ENCODE results near the gene HLA-DMA.
"Not testable (repeated sequence)": the region's sequence is repeated elsewhere in the genome, so short reads cannot be mapped to it uniquely, and the experiment has no call there.

The HLA-DMA gene

DNA sequence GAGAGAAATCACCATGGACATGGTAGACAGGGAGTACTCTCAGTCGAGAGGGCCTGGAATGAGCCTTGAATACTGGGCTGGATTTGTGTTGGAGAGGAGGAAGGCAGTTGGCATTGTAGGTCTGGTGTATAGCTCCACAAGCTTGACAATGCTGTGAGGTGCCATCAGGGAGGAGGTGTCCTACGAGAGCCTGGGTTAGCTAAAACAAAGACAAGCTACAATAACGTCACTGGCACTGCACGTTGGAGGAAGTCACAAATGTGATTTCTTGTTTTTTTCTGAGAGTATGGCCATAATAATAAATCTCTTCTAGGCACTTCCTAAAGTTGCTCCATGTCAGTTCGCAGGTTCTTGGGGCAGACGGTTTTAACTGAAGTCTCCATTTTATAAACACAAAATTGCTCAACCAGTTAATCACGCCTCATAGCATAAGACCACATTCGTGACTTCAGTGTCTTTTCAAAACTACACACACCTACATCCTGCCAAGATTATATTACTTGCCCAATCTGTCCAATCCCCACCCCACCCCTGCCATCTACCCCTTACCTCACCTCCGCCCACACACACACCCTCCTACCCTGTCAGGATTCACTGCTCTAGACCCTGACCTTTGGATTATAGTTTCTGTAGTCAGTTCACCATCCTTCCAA lies 7.7 kb downstream of the HLA-DMA start:
- no peak overlapping the region for H3K4me3 ChIP-seq (ENCODE audit: low read depth, low read length)
- no peak for DNase-seq (ENCODE audit: low read depth)
- TF ChIP-seq, protein P1, sequence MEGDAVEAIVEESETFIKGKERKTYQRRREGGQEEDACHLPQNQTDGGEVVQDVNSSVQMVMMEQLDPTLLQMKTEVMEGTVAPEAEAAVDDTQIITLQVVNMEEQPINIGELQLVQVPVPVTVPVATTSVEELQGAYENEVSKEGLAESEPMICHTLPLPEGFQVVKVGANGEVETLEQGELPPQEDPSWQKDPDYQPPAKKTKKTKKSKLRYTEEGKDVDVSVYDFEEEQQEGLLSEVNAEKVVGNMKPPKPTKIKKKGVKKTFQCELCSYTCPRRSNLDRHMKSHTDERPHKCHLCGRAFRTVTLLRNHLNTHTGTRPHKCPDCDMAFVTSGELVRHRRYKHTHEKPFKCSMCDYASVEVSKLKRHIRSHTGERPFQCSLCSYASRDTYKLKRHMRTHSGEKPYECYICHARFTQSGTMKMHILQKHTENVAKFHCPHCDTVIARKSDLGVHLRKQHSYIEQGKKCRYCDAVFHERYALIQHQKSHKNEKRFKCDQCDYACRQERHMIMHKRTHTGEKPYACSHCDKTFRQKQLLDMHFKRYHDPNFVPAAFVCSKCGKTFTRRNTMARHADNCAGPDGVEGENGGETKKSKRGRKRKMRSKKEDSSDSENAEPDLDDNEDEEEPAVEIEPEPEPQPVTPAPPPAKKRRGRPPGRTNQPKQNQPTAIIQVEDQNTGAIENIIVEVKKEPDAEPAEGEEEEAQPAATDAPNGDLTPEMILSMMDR (conservative IDR thresholded peaks at IDR 0.05; ENCODE audit: low read depth, low read length), result no peak

DNA sequence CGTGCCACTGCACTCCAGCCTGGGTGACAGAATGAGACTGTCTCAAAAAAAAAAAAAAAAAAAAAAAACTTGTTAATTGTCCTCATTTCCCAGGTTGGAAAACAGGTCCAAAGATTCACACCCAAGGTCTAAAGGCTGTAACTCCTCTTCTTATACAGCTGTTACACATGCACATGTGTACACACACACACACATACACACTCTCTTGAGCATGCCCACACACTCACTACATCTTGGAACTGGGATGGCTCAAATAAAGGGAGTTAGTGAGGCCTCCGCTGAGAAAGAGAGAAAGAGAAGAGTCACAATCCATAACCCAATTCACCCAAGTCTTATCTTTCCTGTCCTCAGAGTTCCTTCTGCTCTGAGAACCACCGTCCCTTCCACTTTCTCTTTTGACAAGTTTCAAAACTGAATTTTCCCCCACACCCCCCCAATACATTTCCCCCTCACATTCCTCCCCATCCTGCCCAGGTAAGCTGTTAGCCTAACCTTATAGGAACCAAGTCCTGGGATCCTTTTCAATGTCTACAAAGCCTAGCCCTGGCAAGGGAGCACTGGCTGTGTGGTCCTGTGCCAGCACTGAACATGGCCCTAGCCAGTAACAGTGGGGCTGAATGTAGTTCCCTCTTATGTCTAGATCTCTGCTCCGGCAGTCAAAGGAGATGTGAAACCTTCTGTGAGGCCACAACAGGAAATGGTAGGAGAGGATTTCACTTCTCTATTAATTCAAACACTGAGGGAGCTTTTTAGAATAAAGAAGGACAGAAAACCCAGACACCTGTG lies 8.8 kb downstream of the HLA-DMA start:
- no peak for DNase-seq (ENCODE audit: low read depth)

DNA sequence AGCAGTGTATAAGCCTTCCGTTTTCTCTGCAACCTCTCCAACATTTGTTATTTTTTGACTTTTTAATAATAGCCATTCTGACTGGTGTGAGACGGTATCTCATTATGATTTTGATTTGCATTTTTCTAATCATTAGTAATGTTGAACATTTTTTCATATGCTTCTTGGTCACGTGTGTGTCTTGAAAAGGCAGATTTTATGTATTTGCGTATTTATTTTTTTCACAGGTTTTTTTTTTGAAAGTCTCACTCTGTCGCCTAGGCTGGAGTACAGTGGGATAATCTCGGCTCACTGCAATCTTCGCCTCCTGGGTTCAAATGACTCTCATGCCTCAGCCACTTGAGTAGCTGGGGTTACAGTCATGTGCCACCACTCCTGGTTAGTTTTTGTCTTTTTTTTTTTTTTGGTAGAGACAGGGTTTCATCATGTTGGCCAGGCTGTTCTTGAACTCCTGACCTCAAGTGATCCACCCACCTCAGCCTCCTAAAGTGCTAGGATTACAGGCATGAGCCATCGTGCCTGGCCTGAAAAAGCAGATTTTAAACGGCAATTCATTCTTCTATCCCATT lies 10.3 kb downstream of the HLA-DMA start:
- not testable (repeated sequence) for H3K4me3 ChIP-seq (ENCODE audit: low read depth, low read length); DNase-seq (ENCODE audit: low read depth)

More for the DNA sequence above, 8.8 kb downstream of the HLA-DMA start:
- TF ChIP-seq, protein P1 (conservative IDR thresholded peaks at IDR 0.05; ENCODE audit: low read depth, low read length), result no peak
- H3K4me3 ChIP-seq (ENCODE audit: low read depth, low read length), result no peak overlapping the region

DNA sequence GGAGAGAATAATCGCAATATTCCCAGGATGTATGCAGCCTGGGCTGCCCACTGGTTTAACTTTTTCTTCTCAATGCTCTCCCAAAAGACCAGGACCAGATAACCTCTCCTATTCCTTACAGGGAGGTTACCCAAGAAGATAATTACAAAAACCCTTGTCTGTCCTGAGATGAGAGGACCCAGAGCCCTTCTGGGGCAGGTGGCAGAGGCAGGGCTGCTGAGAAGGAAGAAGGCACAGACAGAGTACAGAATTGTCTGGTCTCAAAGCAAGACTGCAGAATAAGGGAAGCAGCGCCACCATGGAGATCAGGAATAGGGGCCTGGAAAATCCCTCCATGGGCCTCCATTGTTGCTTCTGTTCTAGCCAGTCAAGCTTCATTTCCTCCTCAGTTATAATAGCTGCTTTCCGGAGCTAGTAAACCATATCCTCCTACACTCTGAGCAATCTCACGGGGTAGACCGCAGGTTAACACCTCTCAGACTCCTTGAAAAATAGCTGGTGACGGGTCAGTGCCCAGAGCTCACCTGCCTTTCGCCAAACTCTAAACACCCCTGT lies 11.6 kb downstream of the HLA-DMA start:
- no peak for DNase-seq (ENCODE audit: low read depth)
- TF ChIP-seq, protein P1 (conservative IDR thresholded peaks at IDR 0.05; ENCODE audit: low read depth, low read length), result no peak
- no peak overlapping the region for H3K4me3 ChIP-seq (ENCODE audit: low read depth, low read length)

DNA sequence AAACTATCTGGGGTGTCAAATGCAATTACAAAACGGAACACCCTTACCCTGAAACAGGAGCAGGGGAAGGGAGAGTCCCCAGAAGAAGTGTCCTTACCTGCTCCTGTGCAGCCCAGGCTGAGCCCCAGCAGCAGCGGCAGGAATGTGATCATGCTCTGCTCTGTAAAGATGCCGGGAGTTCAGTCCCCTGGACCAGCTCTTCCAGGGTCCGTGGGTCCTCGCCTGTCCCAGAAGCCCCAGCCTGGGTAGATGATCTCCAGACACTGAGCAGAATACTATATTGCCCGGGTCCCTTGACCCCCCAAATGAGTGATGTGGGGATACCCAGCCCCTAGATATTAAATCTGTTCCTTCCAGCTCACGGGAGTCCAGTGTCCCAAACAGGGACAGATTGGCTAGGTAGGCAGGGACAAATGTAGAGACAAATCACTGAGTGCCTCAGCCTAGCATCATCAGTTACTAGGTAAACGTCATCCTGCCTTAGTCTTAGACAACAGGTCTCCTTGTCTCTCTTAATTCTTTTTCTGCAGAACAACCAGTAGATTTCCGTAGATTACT lies 12.2 kb downstream of the HLA-DMA start, which contains the start of gene HLA-DMB:
Gene HLA-DMB (minus strand): TSS at position 373 of the 558 bp plus-strand sequence. CDS start 221 bp downstream, at position 152.
- no peak within 1 kb of the TSS for H3K4me3 ChIP-seq (ENCODE audit: low read depth, low read length)

DNA sequence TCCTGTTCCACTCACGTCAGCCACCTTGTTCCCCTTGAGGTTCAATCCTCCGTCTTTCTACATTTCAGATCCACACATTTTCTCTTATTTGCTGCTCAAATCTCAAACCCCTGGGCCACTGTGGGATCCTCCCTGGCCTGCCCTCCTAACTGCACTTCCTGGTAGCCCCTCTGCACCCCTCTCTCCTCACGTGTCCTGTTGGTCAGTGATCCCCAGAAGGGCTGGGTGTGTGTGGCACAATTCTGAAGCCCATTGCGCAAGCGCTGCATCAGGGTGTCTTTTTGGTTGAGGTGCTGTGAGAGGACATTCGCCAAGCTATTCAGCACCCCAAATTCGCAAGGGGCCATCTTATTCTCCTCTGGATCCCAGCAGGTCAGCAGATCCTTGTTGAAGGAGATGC lies 14.4 kb downstream of the HLA-DMA start:
- DNase-seq (ENCODE audit: low read depth), result no peak
- TF ChIP-seq, protein P1 (conservative IDR thresholded peaks at IDR 0.05; ENCODE audit: low read depth, low read length), result no peak
- no peak overlapping the region for H3K4me3 ChIP-seq (ENCODE audit: low read depth, low read length)

More for the DNA sequence above, 12.2 kb downstream of the HLA-DMA start, which contains the start of gene HLA-DMB:
- TF ChIP-seq, protein P1 (conservative IDR thresholded peaks at IDR 0.05; ENCODE audit: low read depth, low read length), result no peak
- peak; percentile 84 for DNase-seq (ENCODE audit: low read depth)

DNA sequence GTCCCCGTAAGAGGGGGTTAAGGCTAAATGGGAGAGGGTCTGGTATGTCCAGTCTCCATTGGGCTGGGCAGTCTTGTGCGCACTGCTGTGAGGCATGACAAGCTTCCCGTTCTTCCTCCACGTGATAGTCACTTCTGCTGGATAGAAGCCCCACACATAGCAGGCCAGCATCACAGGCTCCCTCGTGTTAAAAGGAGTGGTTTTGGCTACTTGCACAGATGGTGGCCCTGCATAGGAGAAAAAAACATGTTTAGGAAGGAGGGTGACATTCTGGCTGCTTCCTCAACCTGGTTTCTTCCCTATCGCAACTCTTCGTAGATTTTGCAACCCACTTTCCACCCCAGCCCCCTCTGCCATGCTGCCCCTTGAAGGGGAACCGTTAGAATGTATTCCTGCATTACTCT lies 15.7 kb downstream of the HLA-DMA start:
- TF ChIP-seq, protein P1 (conservative IDR thresholded peaks at IDR 0.05; ENCODE audit: low read depth, low read length), result no peak
- DNase-seq (ENCODE audit: low read depth), result no peak
- H3K4me3 ChIP-seq (ENCODE audit: low read depth, low read length), result no peak overlapping the region

All from choroid plexus epithelial cell (primary cell).